Gastroesophageal sphincter (tissue), 4 donors: ENCODE results near the gene MACROD2. TPM values are rescaled to one million over a fixed set of nuclear protein-coding genes. Genes with fewer than 3 reads are reported as not detected.

ENCODE experiments used
- ATAC-seq: fragments of 150-250 bp; one replicate; pipeline ENCODE4 v1.9.1; 2016; ENCODE audit warnings: mild to moderate bottlenecking, moderate library complexity
- H3K27ac ChIP-seq, 4 donors: fragments of 200-600 bp; sonication (generic) in 3 of 4; 1 replicate in 3 of 4; 2 replicates in 1 of 4; pipeline ENCODE4 v1.5.1; 2016 to 2019
- H3K27me3 ChIP-seq: fragments of 200-600 bp; sonication (generic); one replicate; pipeline ENCODE4 v1.5.1; 2019
- H3K36me3 ChIP-seq, 2 donors: fragments of 200-600 bp; sonication (generic); one replicate each; pipeline ENCODE4 v1.5.1; 2019; ENCODE audit warnings: control low read depth in 1 of 2
- H3K4me1 ChIP-seq, 3 donors: fragments of 200-600 bp; sonication (generic); 1 replicate in 2 of 3; 2 replicates in 1 of 3; pipeline ENCODE4 v1.5.1; 2016 to 2019; ENCODE audit warnings: control low read depth in 2 of 3
- H3K4me3 ChIP-seq, 2 donors: fragments of 200-600 bp; sonication (generic); one replicate each; pipeline ENCODE4 v1.5.1; 2019; ENCODE audit warnings: mild to moderate bottlenecking in 1 of 2, moderate library complexity in 1 of 2
- H3K9me3 ChIP-seq, 3 donors: fragments of 200-600 bp; sonication (generic); one replicate each; pipeline ENCODE4 v1.5.1; 2017 to 2019; ENCODE audit warnings: control low read depth in 2 of 3
- CTCF ChIP-seq, 4 experiments: fragments of 200-600 bp in 2 of 4; fragments of 450-650 bp in 2 of 4; sonication (generic) in 1 of 4; IDR thresholded peaks; one replicate each; pipeline ENCODE4 v1.5.1; 2017 to 2019; ENCODE audit warnings: antibody characterized with exemption in 4 of 4, mild to moderate bottlenecking in 2 of 4, moderate library complexity in 2 of 4
- EP300 ChIP-seq: sonication (generic); formaldehyde crosslinking; IDR thresholded peaks from one replicate; pipeline ENCODE4 v1.6.1; 2017; ENCODE audit warnings: antibody characterized with exemption, mild to moderate bottlenecking
- POLR2A ChIP-seq, 2 donors: fragments of 450-650 bp; IDR thresholded peaks; one replicate each; pipeline ENCODE4 v1.6.1; 2017; ENCODE audit warnings: antibody characterized with exemption in 2 of 2, mild to moderate bottlenecking in 2 of 2, moderate library complexity in 1 of 2
- POLR2AphosphoS5 ChIP-seq: sonication (generic); formaldehyde crosslinking; IDR thresholded peaks from one replicate; pipeline ENCODE4 v1.6.1; 2017; ENCODE audit warnings: antibody characterized with exemption
- WGBS, 2 donors: methylation state at CpG; one replicate each; pipeline ENCODE4 v1.1.5; 2018; ENCODE audit warnings: low coverage in 1 of 2; 5-methylcytosine and 5-hydroxymethylcytosine counted together
- total RNA-seq, 4 donors: library from RNA; depleted of rRNA; stranded (reverse); fragments of >200 nt; gene quantifications; one replicate each; pipeline ENCODE4 v1.1.0, GENCODE V29; 2016

The MACROD2 gene
- total RNA-seq, 4 donors from 2014 or later = 4.0 to 12.1 (median 7.4) TPM

GRCh38 chr20:15267935-15268334, 1272.6 kb downstream of the MACROD2 start:
- TF ChIP-seq POLR2A (IDR thresholded peaks at IDR 0.05) (no peak), CTCF (IDR thresholded peaks at IDR 0.05) (no peak), EP300 (no peak), POLR2AphosphoS5 (no peak)
- Histone ChIP-seq H3K4me3 (no peak overlapping the region), H3K9me3 (no peaks in the 10 kb centered on the region), H3K4me1 (peaks cover 0 to 6% (median 0%) of the 10 kb centered on the region in 3 donors), H3K36me3 (no peaks in the 10 kb centered on the region), H3K27me3 (no peaks in the 10 kb centered on the region), H3K27ac (no peak overlapping the region)
- 43 to 60% methylated on average over 1 of the region's 1 CpG for WGBS, 2 donors
- no peak for ATAC-seq

DNA sequence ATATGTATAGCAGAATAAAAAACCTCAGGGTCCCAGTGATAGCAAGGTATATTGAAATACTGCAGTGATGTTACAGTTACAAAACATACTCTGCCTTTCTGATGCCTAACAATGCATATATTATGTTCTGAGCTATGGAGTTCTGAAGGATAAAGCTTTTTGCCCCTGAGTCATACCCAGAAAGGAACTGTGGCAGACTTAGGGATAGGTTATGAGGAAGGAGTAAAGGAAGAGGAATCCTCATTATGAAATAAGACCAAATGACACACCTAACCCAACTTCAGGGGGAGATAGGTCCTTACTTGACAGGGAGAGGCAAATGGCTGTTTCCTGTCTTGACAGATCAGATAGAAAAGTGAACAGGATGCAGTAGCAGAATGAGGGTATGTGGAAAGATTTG, 1282.7 kb downstream of the MACROD2 start:
- no peaks in the 10 kb centered on the region for H3K27me3 ChIP-seq
- no peak for TF ChIP-seq POLR2AphosphoS5
- no peak overlapping the region for H3K4me3 ChIP-seq
- H3K4me1 ChIP-seq = no peaks in the 10 kb centered on the region
- no peaks in the 10 kb centered on the region for H3K36me3 ChIP-seq
- ATAC-seq = no peak
- peaks cover 0 to 12% (median 0%) of the 10 kb centered on the region in 3 donors for H3K9me3 ChIP-seq
- H3K27ac ChIP-seq = no peak overlapping the region

GRCh38 chr20:15287329-15287728, 1292.0 kb downstream of the MACROD2 start:
- TF ChIP-seq CTCF (IDR thresholded peaks at IDR 0.05) (no peak), POLR2AphosphoS5 (no peak), POLR2A (IDR thresholded peaks at IDR 0.05) (no peak), EP300 (no peak)
- H3K27ac ChIP-seq = no peak overlapping the region
- H3K4me3 ChIP-seq = no peak overlapping the region
- no peaks in the 10 kb centered on the region for H3K4me1 ChIP-seq
- no peaks in the 10 kb centered on the region for H3K36me3 ChIP-seq
- H3K27me3 ChIP-seq = no peaks in the 10 kb centered on the region
- H3K9me3 ChIP-seq = no peaks in the 10 kb centered on the region
- ATAC-seq = no peak
- 83 to 85% methylated on average over 5 of the region's 5 CpGs for WGBS, 2 donors

- Histone ChIP-seq H3K27ac (no peak overlapping the region), H3K9me3 (no peaks in the 10 kb centered on the region), H3K27me3 (no peaks in the 10 kb centered on the region), H3K4me1 (no peaks in the 10 kb centered on the region), H3K4me3 (no peak overlapping the region), H3K36me3 (no peaks in the 10 kb centered on the region)
- no peak for TF ChIP-seq CTCF (IDR thresholded peaks at IDR 0.05)
- TF ChIP-seq EP300 = no peak
- no peak for TF ChIP-seq POLR2AphosphoS5
- TF ChIP-seq POLR2A (IDR thresholded peaks at IDR 0.05) = no peak
- no peak for ATAC-seq
- 78 to 81% methylated on average over 2 to 3 of the region's 3 CpGs for WGBS, 2 donors
Observed at GRCh38 chr20:15288106-15288505, 1292.8 kb downstream of the MACROD2 start.

GRCh38 chr20:15289337-15289736, 1294.0 kb downstream of the MACROD2 start:
- no peak for ATAC-seq
- 61 to 96% methylated on average over 3 to 4 of the region's 4 CpGs for WGBS, 2 donors
- no peaks in the 10 kb centered on the region for H3K36me3 ChIP-seq

More at GRCh38 chr20:15289337-15289736, 1294.0 kb downstream of the MACROD2 start:
- no peaks in the 10 kb centered on the region for H3K9me3 ChIP-seq
- H3K4me1 ChIP-seq = no peaks in the 10 kb centered on the region
- H3K4me3 ChIP-seq = no peak overlapping the region
- TF ChIP-seq POLR2AphosphoS5 (no peak), CTCF (IDR thresholded peaks at IDR 0.05) (no peak), EP300 (no peak), POLR2A (IDR thresholded peaks at IDR 0.05) (no peak)
- no peak overlapping the region for H3K27ac ChIP-seq
- no peaks in the 10 kb centered on the region for H3K27me3 ChIP-seq
